ENCODE results near the gene ADRA2C.

DNA sequence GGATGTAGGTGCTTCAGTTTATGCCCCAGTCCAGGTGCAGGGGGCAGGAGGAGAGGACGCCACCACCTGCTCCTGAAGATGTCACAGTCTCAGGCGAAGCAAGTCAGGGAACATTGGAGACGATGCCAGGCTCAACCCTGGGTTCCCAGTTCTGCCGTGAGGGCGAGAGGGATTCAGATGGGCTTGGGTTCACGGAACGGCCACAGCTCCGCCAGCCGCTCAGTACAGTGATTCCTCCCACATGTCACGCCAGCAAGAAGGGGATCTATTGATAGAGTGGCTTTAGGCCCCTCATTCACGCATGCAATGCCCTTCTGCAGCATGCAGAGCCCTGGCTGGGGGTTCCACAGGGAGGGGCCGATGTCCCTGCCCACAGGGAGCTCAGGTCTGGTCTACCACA lies 34.2 kb downstream of the ADRA2C start:
- TF ChIP-seq YY1 (IDR thresholded peaks at IDR 0.05; ENCODE audit: insufficient read depth, insufficient read length) (no peak), ZNF274 (IDR thresholded peaks at IDR 0.05; ENCODE audit: low read depth, low read length) (no peak), SUZ12 (IDR thresholded peaks at IDR 0.05; ENCODE audit: extremely low read depth, insufficient read depth, insufficient read length) (no peak)
